ENCODE measurements around the gene ETV2. TPM values are rescaled to one million over a fixed set of nuclear protein-coding genes. Genes with fewer than 3 reads are reported as not detected.

The ETV2 gene
- polyA plus RNA-seq, 4 donors, result 1.7 to 3.3 (median 2.3) TPM

- DNase-seq (ENCODE audit: low read depth in 4 of 4, low spot score in 3 of 4), result no peak
Measured at GRCh38 chr19:35623327-35624010, 18.1 kb upstream of the ETV2 start.

- no peak for DNase-seq (ENCODE audit: low read depth in 4 of 4, low spot score in 3 of 4)
Measured at GRCh38 chr19:35628264-35628564, 13.3 kb upstream of the ETV2 start.

DNA sequence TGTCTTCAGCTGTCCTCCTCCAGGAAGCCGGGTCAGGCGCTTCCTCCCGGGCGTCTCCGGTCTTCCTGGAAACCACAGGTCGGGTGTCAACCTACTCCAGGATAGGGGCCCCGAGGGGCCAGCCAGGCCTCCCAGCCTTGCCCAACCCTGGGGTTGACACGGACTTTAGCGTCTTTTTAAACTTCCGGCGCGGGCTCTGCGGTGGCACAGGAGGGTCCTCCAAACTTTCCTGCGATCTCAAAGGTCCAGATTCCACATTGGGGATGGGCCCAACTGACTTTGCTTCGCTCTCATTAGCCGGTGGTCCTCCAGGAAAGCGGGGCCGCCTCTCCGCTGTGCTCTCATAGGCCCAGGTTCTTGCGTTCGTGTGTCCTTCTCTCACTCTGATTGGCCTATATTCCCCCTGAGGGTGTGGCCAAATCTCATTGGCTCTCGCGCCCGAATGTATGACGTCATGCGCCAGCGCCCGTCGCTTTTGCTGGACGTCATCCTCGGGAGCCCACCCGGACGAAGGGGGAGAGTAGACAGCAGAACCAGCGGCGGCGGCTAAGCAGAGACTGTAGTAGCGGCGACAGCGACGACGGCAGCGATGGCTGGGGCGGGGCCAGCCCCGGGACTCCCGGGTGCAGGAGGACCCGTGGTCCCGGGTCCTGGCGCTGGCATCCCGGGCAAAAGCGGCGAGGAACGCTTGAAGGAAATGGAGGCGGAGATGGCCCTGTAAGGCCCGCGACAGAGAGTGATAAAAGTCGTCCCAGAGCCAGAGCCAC is 12.8 kb upstream of the ETV2 start, which contains the start of gene RBM42:
Gene RBM42 (plus strand): TSS at position 472 of the 767 bp plus-strand sequence. CDS start 118 bp downstream, at position 590.
- peak; percentile 96 to 99 (median 97) for DNase-seq (ENCODE audit: low read depth in 4 of 4, low spot score in 3 of 4)

DNA sequence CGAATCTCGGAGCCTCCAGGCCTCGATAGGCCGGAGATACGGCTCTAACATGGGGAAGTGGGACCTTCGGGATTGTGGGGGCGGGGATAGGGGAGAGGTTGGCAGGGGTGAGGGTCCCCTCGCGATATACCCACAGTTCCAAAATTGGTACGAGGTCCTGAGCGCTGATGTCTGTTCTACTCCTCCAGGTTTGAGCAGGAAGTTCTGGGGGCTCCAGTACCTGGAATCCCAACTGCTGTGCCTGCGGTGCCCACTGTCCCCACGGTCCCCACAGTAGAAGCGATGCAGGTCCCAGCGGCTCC is 12.3 kb upstream of the ETV2 start:
- DNase-seq (ENCODE audit: low read depth in 4 of 4, low spot score in 3 of 4), result no peak

DNA sequence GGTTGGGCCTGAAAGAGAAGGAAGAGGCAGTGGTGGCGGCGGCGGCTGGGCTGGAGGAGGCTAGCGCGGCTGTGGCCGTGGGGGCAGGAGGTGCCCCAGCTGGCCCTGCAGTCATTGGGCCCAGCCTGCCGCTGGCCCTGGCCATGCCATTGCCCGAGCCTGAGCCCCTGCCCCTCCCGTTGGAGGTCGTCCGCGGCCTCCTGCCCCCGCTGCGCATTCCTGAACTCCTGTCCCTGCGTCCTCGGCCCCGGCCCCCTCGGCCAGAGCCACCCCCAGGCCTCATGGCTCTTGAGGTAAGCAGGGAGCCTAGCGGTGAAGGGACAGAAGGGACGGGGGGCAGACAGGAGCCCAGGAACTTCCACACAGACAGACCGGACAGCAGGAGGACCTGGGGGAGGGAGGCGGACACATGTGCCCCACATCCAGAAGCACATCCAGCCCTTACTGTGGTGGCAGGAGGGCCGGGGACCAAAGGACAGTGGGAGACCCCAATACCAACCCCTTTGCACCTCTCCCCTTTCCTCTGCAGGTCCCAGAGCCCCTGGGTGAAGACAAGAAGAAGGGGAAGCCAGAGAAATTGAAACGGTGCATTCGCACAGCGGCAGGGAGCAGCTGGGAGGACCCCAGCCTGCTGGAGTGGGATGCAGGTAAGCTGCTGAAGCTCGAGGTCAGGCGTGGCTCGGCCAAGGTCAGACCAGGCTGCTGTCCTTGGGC is 7.7 kb upstream of the ETV2 start:
- no peak for DNase-seq (ENCODE audit: low read depth in 4 of 4, low spot score in 3 of 4)

DNA sequence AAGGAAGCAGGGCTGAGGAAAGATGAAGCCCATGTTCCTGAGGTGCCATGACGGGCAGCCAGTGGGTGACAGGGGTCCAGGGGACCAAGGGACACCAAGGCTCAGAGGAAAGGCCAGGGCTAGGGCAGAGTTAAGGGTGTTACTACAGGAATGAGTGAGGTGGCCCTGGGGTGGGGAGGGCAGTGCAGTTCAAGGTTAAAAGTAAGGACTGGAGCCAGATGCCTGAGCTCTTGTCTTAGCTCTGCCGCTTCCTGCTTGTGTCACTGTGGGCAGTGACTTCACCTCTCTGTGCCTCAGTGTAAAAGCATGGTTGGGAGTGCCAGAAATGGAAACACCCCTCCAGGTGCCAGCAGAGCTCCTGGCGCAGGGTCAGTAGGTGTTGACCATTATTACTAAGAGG is 4.9 kb upstream of the ETV2 start:
- DNase-seq (ENCODE audit: low read depth in 4 of 4, low spot score in 3 of 4), result no peak

DNA sequence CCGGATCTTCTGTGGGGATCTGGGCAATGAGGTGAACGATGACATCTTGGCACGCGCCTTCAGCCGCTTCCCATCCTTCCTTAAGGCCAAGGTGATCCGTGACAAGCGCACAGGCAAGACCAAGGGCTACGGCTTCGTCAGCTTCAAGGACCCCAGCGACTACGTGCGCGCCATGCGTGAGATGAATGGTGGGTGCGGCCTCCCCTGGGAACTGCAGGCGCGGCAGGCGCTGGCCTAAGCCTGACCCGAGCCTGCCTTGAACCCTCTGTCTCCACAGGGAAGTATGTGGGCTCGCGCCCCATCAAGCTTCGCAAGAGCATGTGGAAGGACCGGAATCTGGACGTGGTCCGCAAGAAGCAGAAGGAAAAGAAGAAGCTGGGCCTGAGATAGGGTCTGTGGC is 4.4 kb upstream of the ETV2 start:
- DNase-seq (ENCODE audit: low read depth in 4 of 4, low spot score in 3 of 4), result no peak

GRCh38 chr19:35639321-35639639 is 2.3 kb upstream of the ETV2 start:
- DNase-seq (ENCODE audit: low read depth in 4 of 4, low spot score in 3 of 4), result no peak

DNA sequence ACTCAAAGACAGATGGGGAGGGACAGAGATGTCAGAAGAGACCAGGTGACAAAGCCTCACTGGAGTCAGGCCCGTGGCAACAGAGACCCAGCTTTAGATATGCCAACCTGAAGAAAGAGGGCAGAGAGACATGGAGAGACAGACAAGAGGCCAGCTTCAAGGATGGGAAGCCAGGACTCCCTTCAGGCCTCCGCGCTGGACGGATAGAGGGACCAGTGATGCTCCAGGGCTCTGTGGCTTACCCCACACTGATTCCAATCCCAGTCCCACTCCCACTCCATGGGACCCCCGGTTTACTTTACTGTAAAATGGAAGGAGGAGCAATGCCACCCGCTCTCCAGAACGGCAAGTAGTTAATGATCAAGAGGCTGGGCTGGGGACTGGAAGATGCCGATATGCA is 1.7 kb upstream of the ETV2 start:
- no peak for DNase-seq (ENCODE audit: low read depth in 4 of 4, low spot score in 3 of 4)

- DNase-seq (ENCODE audit: low read depth in 4 of 4, low spot score in 3 of 4), result no peak
Measured at GRCh38 chr19:35642312-35642711, 767 bp downstream of the ETV2 start.

DNA sequence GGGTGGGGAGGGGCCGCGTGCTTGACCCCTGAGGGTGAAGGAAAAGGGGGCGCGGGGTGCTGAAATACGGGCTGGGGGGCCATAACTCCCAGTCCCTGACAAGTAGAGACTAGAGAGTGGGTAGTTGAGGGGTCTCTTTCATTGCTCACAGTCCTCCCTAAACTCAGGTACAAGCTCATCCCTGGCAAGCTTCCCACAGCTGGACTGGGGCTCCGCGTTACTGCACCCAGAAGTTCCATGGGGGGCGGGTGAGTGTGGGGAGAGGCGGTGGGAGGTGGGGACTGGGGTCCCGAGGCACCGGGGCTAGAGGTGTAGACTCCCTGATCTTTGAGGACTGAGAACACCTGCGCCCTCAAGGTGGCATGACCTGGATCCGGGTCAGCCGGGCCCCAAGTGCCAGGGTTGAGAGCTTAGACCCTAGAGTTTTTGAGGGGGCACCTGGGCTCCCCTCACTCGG is 1.3 kb downstream of the ETV2 start:
- no peak for DNase-seq (ENCODE audit: low read depth in 4 of 4, low spot score in 3 of 4)

DNA sequence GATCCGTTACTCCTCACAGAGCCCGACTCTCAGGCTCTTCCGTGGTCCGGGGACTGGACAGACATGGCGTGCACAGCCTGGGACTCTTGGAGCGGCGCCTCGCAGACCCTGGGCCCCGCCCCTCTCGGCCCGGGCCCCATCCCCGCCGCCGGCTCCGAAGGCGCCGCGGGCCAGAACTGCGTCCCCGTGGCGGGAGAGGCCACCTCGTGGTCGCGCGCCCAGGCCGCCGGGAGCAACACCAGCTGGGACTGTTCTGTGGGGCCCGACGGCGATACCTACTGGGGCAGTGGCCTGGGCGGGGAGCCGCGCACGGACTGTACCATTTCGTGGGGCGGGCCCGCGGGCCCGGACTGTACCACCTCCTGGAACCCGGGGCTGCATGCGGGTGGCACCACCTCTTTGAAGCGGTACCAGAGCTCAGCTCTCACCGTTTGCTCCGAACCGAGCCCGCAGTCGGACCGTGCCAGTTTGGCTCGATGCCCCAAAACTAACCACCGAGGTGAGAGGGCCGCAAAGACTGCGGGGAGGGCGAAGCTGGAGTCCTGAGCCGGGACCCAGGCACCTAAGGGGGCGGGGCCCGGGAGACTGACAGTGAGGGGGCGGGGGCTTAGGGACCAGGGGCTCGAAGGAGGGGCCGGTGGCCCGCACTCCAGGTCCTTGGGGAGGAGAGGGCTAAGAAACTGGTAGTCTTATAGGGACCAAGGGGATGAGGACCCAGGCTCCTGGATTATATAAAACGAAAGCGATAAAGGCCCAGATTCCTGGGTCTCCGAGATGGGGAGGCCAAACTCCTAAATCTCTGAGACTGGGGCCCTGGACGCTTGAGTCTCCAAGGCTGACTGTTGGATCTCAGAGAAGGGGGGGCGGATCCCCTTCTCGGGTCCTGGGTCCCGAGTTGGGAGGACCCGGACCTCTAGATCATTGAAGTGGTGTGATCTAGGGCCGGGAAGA is 2.0 kb downstream of the ETV2 start:
- DNase-seq (ENCODE audit: low read depth in 4 of 4, low spot score in 3 of 4), result peak in 3 of 4 donors; percentile 70 to 77 (median 71)

DNA sequence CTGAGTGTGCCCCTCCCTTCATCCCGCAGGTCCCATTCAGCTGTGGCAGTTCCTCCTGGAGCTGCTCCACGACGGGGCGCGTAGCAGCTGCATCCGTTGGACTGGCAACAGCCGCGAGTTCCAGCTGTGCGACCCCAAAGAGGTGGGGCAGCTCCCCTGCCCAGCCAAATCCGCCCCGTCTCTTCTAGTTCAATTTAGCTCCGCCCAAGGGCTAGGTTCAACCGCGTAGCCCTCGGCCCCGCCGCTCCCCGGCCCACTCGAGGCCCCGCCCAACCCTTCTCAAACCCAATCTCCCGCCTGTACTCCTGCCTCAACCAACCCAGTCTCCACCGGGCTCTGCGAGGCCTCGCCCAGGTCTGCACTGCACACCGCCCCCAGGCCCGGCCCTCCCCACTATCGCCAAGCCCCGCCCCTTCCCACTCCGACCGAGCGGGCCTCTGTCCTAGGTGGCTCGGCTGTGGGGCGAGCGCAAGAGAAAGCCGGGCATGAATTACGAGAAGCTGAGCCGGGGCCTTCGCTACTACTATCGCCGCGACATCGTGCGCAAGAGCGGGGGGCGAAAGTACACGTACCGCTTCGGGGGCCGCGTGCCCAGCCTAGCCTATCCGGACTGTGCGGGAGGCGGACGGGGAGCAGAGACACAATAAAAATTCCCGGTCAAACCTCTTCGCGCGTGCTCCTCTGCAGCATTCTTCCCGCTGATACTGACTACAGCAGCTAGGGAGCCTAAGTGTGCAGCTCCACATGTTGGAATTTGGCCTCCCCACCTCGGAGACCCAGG is 2.9 kb downstream of the ETV2 start:
- peak; percentile 72 to 77 (median 73) for DNase-seq (ENCODE audit: low read depth in 4 of 4, low spot score in 3 of 4)

DNA sequence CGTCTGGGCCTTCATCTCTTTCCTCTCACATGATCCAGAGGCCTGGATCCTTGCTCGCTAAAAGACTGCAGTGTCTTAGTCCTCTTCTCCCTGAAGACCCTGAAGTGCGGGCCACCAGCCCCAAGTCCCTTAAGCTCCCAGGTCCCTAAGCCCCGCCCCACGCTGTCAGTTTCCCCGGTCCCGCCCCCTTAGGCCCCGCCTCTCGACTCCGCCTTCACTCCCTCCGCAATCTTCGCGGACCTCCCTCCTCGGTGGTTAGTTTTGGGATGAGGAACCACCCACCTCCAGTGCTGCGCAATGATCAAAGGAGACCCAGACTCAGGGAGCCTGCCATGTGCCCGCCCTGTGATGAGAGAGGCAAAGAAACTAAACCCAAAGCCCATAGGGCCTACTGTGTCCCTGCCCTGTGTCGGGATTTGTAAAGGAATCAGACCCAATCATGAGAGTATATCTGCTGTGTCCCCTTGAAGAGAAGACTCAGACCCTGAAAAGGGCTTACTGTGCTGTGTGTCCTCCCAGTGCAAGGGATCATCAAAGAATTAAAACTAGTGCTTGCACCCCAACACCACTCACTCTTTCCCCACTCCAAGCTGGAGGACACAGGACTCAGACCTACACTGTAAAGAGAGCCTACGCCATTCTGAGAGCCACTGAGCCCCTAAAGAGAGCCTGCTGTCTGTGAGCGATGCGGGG is 3.6 kb downstream of the ETV2 start:
- DNase-seq (ENCODE audit: low read depth in 4 of 4, low spot score in 3 of 4), result no peak

GRCh38 chr19:35645680-35646511 is 4.4 kb downstream of the ETV2 start:
- DNase-seq (ENCODE audit: low read depth in 4 of 4, low spot score in 3 of 4), result no peak

GRCh38 chr19:35648017-35648961 is 6.7 kb downstream of the ETV2 start, which contains the start of gene COX6B1:
COX6B1 (plus strand) TSS chr19:35648323; CDS start chr19:35651244, 2,921 bp downstream.
- peak; percentile 85 to 94 (median 88) for DNase-seq (ENCODE audit: low read depth in 4 of 4, low spot score in 3 of 4)

GRCh38 chr19:35650581-35650980 is 9.0 kb downstream of the ETV2 start:
- DNase-seq (ENCODE audit: low read depth in 4 of 4, low spot score in 3 of 4), result no peak
